22Rv1 (cell line): ENCODE measurements around the gene DGCR6L.

ENCODE experiments used
- H3K27ac ChIP-seq: fragments of 450-650 bp; 2 replicates; pipeline ENCODE4 v1.5.1; 2017
- ZFX ChIP-seq: fragments of 450-650 bp; IDR thresholded peaks from 2 replicates; pipeline ENCODE4 v1.6.1; 2017; ENCODE audit warnings: antibody characterized with exemption, borderline replicate concordance
- TF ChIP-seq, protein P1 (sequence below): fragments of 450-650 bp; IDR thresholded peaks from 2 replicates; pipeline ENCODE4 v1.5.1; 2017; ENCODE audit warnings: mild to moderate bottlenecking

The DGCR6L gene

DNA sequence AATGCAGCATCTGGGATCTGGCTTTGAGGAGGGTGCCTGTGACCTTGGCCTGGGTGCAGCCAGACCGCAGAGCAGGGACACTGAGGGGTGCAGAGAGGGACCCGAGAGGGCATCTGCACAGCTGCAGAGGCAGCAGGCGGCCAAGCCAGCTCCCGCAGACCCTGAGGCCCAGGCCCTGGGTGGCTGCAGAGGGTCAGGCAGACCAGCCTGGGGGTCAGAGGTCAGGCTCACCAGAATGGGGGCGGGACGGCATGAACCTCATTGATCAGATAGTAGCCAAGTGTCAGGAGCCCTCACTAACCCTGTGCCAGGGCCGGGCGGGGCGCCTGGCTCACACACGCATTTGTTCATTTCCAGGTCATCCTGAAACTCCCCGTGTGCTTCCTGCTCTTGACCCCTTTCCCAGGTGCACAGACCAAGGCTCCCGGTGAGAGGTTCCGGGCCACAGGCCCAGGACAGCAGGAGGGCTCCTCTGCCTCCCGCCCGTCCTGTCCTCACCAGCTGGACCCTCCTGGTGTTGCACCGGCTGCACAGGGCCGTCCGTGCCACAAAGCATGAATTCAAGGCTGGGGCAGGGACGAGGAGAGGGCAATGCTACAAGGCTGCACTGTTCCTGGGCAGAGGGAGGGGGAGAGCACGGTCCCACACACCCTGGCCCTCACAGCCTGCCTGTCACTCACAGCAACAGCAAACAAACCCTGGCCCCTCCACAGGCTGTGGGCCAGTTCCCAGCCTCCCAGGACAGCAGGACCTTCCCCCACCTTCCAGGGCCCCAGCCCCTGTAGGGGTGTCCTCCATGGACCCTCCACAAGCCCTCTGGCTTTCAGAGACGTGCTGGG lies 55.0 kb downstream of the DGCR6L start:
- TF ChIP-seq, protein P1, sequence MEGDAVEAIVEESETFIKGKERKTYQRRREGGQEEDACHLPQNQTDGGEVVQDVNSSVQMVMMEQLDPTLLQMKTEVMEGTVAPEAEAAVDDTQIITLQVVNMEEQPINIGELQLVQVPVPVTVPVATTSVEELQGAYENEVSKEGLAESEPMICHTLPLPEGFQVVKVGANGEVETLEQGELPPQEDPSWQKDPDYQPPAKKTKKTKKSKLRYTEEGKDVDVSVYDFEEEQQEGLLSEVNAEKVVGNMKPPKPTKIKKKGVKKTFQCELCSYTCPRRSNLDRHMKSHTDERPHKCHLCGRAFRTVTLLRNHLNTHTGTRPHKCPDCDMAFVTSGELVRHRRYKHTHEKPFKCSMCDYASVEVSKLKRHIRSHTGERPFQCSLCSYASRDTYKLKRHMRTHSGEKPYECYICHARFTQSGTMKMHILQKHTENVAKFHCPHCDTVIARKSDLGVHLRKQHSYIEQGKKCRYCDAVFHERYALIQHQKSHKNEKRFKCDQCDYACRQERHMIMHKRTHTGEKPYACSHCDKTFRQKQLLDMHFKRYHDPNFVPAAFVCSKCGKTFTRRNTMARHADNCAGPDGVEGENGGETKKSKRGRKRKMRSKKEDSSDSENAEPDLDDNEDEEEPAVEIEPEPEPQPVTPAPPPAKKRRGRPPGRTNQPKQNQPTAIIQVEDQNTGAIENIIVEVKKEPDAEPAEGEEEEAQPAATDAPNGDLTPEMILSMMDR = no peak
- no peak for TF ChIP-seq ZFX
- H3K27ac ChIP-seq = no peak overlapping the region
